PFSK-1 (cell line): ENCODE results near the gene GHR.

ENCODE experiments used
- FOXP2 ChIP-seq: optimal IDR thresholded peaks from 2 replicates; pipeline ENCODE3; 2011; ENCODE audit warnings: borderline replicate concordance, control low read depth, inconsistent platforms; ENCODE audit not compliant: insufficient read depth; ENCODE audit errors: extremely low read length, extremely low read depth
- POLR2AphosphoS5 ChIP-seq: IDR thresholded peaks from 2 replicates; pipeline ENCODE4 v1.6.1; 2012; ENCODE audit warnings: low read depth, mild to moderate bottlenecking, control low read depth, low read length, moderate library complexity
- REST ChIP-seq, 2 experiments: IDR thresholded peaks; 2 replicates each; pipeline versions ENCODE4 v1.6.1 to v1.8.0; 2011 to 2012; ENCODE audit warnings: low read depth in 2 of 2, low read length in 2 of 2, control low read depth in 1 of 2, inconsistent platforms in 1 of 2, mild to moderate bottlenecking in 1 of 2, moderate library complexity in 1 of 2; ENCODE audit not compliant: insufficient read depth in 1 of 2
- SIN3A ChIP-seq: IDR thresholded peaks from 2 replicates; pipeline ENCODE4 v1.6.1; 2012; ENCODE audit warnings: mild to moderate bottlenecking, low read length, moderate library complexity, borderline replicate concordance; ENCODE audit not compliant: insufficient read depth
- TAF1 ChIP-seq: IDR thresholded peaks from 2 replicates; pipeline ENCODE4 v1.6.1; 2012; ENCODE audit warnings: low read length, control low read depth, borderline replicate concordance; ENCODE audit not compliant: insufficient read depth

GRCh38 chr5:42672925-42673324 is 249.7 kb downstream of the GHR start:
- TF ChIP-seq FOXP2 = no peak
- no peak for TF ChIP-seq POLR2AphosphoS5
- TF ChIP-seq REST (IDR thresholded peaks at IDR 0.05; ENCODE audit: insufficient read depth in 1 of 2, low read depth in 2 of 2, low read length in 2 of 2) = no peak
- no peak for TF ChIP-seq TAF1
- no peak for TF ChIP-seq SIN3A
